Liver (tissue), 9 donors: ENCODE measurements around the gene FMN2. TPM values are rescaled to one million over a fixed set of nuclear protein-coding genes. Genes with fewer than 3 reads are reported as not detected.

Experiments used
- DNase-seq: peaks from one replicate; pipeline ENCODE4 v3.0.0-alpha.2; 2017; ENCODE audit warnings: low spot score
- H3K27ac ChIP-seq, 2 donors: one replicate each; pipeline ENCODE4 v1.7.0; 2013; ENCODE audit warnings: inconsistent platforms in 2 of 2, low read length in 2 of 2, control low read depth in 1 of 2, low read depth in 1 of 2, mild to moderate bottlenecking in 1 of 2
- H3K27me3 ChIP-seq, 4 donors: one replicate each; pipeline versions ENCODE4 v1.6.1 to v1.7.0; 2013; ENCODE audit warnings: low read length in 3 of 4, inconsistent platforms in 1 of 4, mild to moderate bottlenecking in 1 of 4, moderate library complexity in 1 of 4; ENCODE audit not compliant: control insufficient read depth in 4 of 4, insufficient read depth in 4 of 4
- H3K36me3 ChIP-seq, 4 donors: one replicate each; pipeline versions ENCODE4 v1.6.1 to v1.7.0; 2013; ENCODE audit warnings: low read length in 3 of 4, mild to moderate bottlenecking in 3 of 4, low read depth in 1 of 4, moderate library complexity in 1 of 4; ENCODE audit not compliant: control insufficient read depth in 4 of 4, insufficient read depth in 3 of 4
- H3K4me1 ChIP-seq, 4 donors: one replicate each; pipeline versions ENCODE4 v1.6.1 to v1.7.0; 2013; ENCODE audit warnings: low read length in 3 of 4, mild to moderate bottlenecking in 3 of 4, moderate library complexity in 1 of 4; ENCODE audit not compliant: control insufficient read depth in 4 of 4, insufficient read depth in 4 of 4
- H3K4me3 ChIP-seq, 3 donors: one replicate each; pipeline versions ENCODE4 v1.6.1 to v1.7.0; 2013; ENCODE audit warnings: low read length in 3 of 3, control low read depth in 1 of 3, low read depth in 1 of 3, mild to moderate bottlenecking in 1 of 3
- H3K9ac ChIP-seq, 2 donors: one replicate each; pipeline ENCODE4 v1.7.0; 2013; ENCODE audit warnings: low read length in 2 of 2, mild to moderate bottlenecking in 2 of 2, moderate library complexity in 2 of 2, control low read depth in 1 of 2, low read depth in 1 of 2
- H3K9me3 ChIP-seq, 4 donors: one replicate each; pipeline versions ENCODE4 v1.6.1 to v1.7.0; 2013; ENCODE audit warnings: low read length in 3 of 4; ENCODE audit not compliant: control insufficient read depth in 4 of 4
- CTCF ChIP-seq: fragments of 150-350 bp; IDR thresholded peaks from 2 replicates; pipeline ENCODE4 v1.5.1; 2017; ENCODE audit warnings: improper control_type of control experiment, low read depth, low read length; ENCODE audit not compliant: missing input control
- EGR1 ChIP-seq, 2 donors: IDR thresholded peaks; 2 replicates each; pipeline ENCODE4 v1.6.1; 2016 to 2018; ENCODE audit warnings: antibody characterized with exemption in 2 of 2, low read depth in 2 of 2
- FOXA1 ChIP-seq: IDR thresholded peaks from 2 replicates; pipeline ENCODE4 v1.6.1; 2016; ENCODE audit warnings: antibody characterized with exemption
- FOXA2 ChIP-seq: IDR thresholded peaks from 2 replicates; pipeline ENCODE4 v1.6.1; 2016; ENCODE audit warnings: antibody characterized with exemption
- GABPA ChIP-seq, 2 donors: IDR thresholded peaks in 1 of 2; conservative IDR thresholded peaks in 1 of 2; 2 replicates each; pipeline ENCODE4 v1.6.1; 2016; ENCODE audit warnings: antibody characterized with exemption in 2 of 2, mild to moderate bottlenecking in 1 of 2, moderate library complexity in 1 of 2
- HNF4A ChIP-seq, 2 donors: conservative IDR thresholded peaks; 2 replicates each; pipeline ENCODE4 v1.6.1; 2016; ENCODE audit warnings: antibody characterized with exemption in 2 of 2, mild to moderate bottlenecking in 2 of 2
- HNF4G ChIP-seq: IDR thresholded peaks from 2 replicates; pipeline ENCODE4 v1.6.1; 2016; ENCODE audit warnings: antibody characterized with exemption
- JUND ChIP-seq, 2 donors: IDR thresholded peaks; 2 replicates each; pipeline ENCODE4 v1.6.1; 2016; ENCODE audit warnings: antibody characterized with exemption in 2 of 2
- MAX ChIP-seq: IDR thresholded peaks from 2 replicates; pipeline ENCODE4 v1.6.1; 2016; ENCODE audit warnings: antibody characterized with exemption
- NR2F2 ChIP-seq: IDR thresholded peaks from 2 replicates; pipeline ENCODE4 v1.6.1; 2016; ENCODE audit warnings: antibody characterized with exemption
- RAD21 ChIP-seq, 2 donors: IDR thresholded peaks; 2 replicates each; pipeline ENCODE4 v1.6.1; 2016; ENCODE audit warnings: antibody characterized with exemption in 2 of 2, mild to moderate bottlenecking in 2 of 2
- REST ChIP-seq: IDR thresholded peaks from 2 replicates; pipeline ENCODE4 v1.6.1; 2016; ENCODE audit warnings: antibody characterized with exemption, mild to moderate bottlenecking
- RXRA ChIP-seq, 2 donors: IDR thresholded peaks; 2 replicates each; pipeline ENCODE4 v1.6.1; 2017 to 2018; ENCODE audit warnings: antibody characterized with exemption in 2 of 2, mild to moderate bottlenecking in 1 of 2
- TAF1 ChIP-seq: conservative IDR thresholded peaks from 2 replicates; pipeline ENCODE4 v1.6.1; 2016; ENCODE audit warnings: antibody characterized with exemption, mild to moderate bottlenecking
- YY1 ChIP-seq: IDR thresholded peaks from 2 replicates; pipeline ENCODE4 v1.6.1; 2016; ENCODE audit warnings: antibody characterized with exemption, mild to moderate bottlenecking
- WGBS: extraction: QIAGEN DNeasy Blood & Tissue Kit; methylation state at CpG from one replicate; pipeline ENCODE4 v1.1.7; 2013; 5-methylcytosine and 5-hydroxymethylcytosine counted together
- polyA plus RNA-seq, 2 donors: library from polyadenylated mRNA; stranded (reverse) in 1 of 2; unstranded in 1 of 2; fragments of 200-250 nt in 1 of 2; fragments of >200 nt in 1 of 2; fragmentation: Nextera tagmentation in 1 of 2; extraction: Ambion mirVana in 1 of 2; gene quantifications; one replicate each; pipeline versions ENCODE4 v1.2.1 to v1.2.3, GENCODE V29; 2013 to 2015
- total RNA-seq, 2 donors: library from RNA; depleted of rRNA; stranded (reverse); fragments of >200 nt; gene quantifications; one replicate each; pipeline ENCODE4 v1.2.3, GENCODE V29; 2014
- TF ChIP-seq, protein P1 (sequence below): IDR thresholded peaks from 2 replicates; pipeline ENCODE4 v1.6.1; 2016; ENCODE audit warnings: antibody characterized with exemption
- TF ChIP-seq, protein P2 (sequence below): IDR thresholded peaks from 2 replicates; pipeline ENCODE4 v1.6.1; 2016; ENCODE audit warnings: antibody characterized with exemption
- donor health status: healthy.
- donor health status: healthy.
- donor health status: healthy.
- donor health status: healthy.
- donor health status: healthy.

FMN2 gene
- total and polyA plus RNA-seq, 4 donors, result 0.17 TPM; not detected in 3

GRCh38 chr1:240399381-240399780 is 307.7 kb downstream of the FMN2 start (continued):
- TF ChIP-seq RAD21 (IDR thresholded peaks at IDR 0.05) (no peak), FOXA2 (no peak), JUND (IDR thresholded peaks at IDR 0.05) (no peak), FOXA1 (no peak), CTCF (no peak)

- H3K27ac ChIP-seq, result no peak overlapping the region
- no peak overlapping the region for H3K9ac ChIP-seq
- no peak for TF ChIP-seq YY1
- TF ChIP-seq RXRA (IDR thresholded peaks at IDR 0.05), result no peak
- no peak for TF ChIP-seq FOXA1
- TF ChIP-seq TAF1, result no peak
- TF ChIP-seq, protein P1, sequence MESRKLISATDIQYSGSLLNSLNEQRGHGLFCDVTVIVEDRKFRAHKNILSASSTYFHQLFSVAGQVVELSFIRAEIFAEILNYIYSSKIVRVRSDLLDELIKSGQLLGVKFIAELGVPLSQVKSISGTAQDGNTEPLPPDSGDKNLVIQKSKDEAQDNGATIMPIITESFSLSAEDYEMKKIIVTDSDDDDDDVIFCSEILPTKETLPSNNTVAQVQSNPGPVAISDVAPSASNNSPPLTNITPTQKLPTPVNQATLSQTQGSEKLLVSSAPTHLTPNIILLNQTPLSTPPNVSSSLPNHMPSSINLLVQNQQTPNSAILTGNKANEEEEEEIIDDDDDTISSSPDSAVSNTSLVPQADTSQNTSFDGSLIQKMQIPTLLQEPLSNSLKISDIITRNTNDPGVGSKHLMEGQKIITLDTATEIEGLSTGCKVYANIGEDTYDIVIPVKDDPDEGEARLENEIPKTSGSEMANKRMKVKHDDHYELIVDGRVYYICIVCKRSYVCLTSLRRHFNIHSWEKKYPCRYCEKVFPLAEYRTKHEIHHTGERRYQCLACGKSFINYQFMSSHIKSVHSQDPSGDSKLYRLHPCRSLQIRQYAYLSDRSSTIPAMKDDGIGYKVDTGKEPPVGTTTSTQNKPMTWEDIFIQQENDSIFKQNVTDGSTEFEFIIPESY, result no peak
- TF ChIP-seq REST, result no peak
- DNase-seq, result no peak
- no peaks in the 10 kb centered on the region for H3K36me3 ChIP-seq
- no peaks in the 10 kb centered on the region for H3K4me1 ChIP-seq
- H3K4me3 ChIP-seq, result no peak overlapping the region
- no peaks in the 10 kb centered on the region for H3K9me3 ChIP-seq
- 64% methylated on average over 4 of the region's 4 CpGs for WGBS
- no peaks in the 10 kb centered on the region for H3K27me3 ChIP-seq
Measured at GRCh38 chr1:240401731-240402130, 310.0 kb downstream of the FMN2 start.

GRCh38 chr1:240402326-240402725 is 310.6 kb downstream of the FMN2 start:
- no peak overlapping the region for H3K27ac ChIP-seq
- no peak overlapping the region for H3K9ac ChIP-seq
- 86% methylated on average over 4 of the region's 4 CpGs for WGBS
- no peak overlapping the region for H3K4me3 ChIP-seq
- no peaks in the 10 kb centered on the region for H3K36me3 ChIP-seq
- TF ChIP-seq RXRA (IDR thresholded peaks at IDR 0.05), result no peak
- no peak for TF ChIP-seq GABPA (IDR thresholded peaks at IDR 0.05 in 1 of 2, conservative IDR thresholded peaks at IDR 0.05 in 1 of 2)
- no peak for TF ChIP-seq MAX
- TF ChIP-seq, protein P2, sequence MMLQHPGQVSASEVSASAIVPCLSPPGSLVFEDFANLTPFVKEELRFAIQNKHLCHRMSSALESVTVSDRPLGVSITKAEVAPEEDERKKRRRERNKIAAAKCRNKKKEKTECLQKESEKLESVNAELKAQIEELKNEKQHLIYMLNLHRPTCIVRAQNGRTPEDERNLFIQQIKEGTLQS, result no peak
- no peak for TF ChIP-seq HNF4A (conservative IDR thresholded peaks at IDR 0.05)
- no peak for TF ChIP-seq NR2F2
- TF ChIP-seq EGR1 (IDR thresholded peaks at IDR 0.05; ENCODE audit: low read depth in 2 of 2), result no peak
- no peak for TF ChIP-seq CTCF
- TF ChIP-seq TAF1, result no peak
- no peak for TF ChIP-seq HNF4G
- TF ChIP-seq, protein P1, result no peak
- TF ChIP-seq YY1, result no peak
- H3K9me3 ChIP-seq, result no peaks in the 10 kb centered on the region
- H3K4me1 ChIP-seq, result no peaks in the 10 kb centered on the region
- no peaks in the 10 kb centered on the region for H3K27me3 ChIP-seq
- no peak for DNase-seq
